Endothelial cell (in vitro differentiated cells): ENCODE results near the gene DNAH8. TPM values are rescaled to one million over a fixed set of nuclear protein-coding genes. Genes with fewer than 3 reads are reported as not detected.

Source experiments
- DNase-seq: peaks from one replicate; pipeline ENCODE4 v3.0.0; 2021; ENCODE audit warnings: low spot score
- H3K27ac Mint-ChIP-seq: one replicate; pipeline ENCODE4 v1.8.0; 2021; ENCODE audit warnings: mixed read lengths, inconsistent platforms; ENCODE audit not compliant: unreplicated experiment
- H3K27me3 Mint-ChIP-seq: one replicate; pipeline ENCODE4 v1.8.0; 2021; ENCODE audit warnings: mild to moderate bottlenecking, moderate library complexity, mixed read lengths, inconsistent platforms; ENCODE audit not compliant: unreplicated experiment
- H3K36me3 Mint-ChIP-seq: one replicate; pipeline ENCODE4 v1.8.0; 2021; ENCODE audit warnings: mild to moderate bottlenecking, low read depth, mixed read lengths, inconsistent platforms; ENCODE audit not compliant: unreplicated experiment
- H3K4me1 Mint-ChIP-seq: one replicate; pipeline ENCODE4 v1.8.0; 2021; ENCODE audit warnings: mild to moderate bottlenecking, mixed read lengths, inconsistent platforms; ENCODE audit not compliant: unreplicated experiment
- H3K4me3 Mint-ChIP-seq: one replicate; pipeline ENCODE4 v1.8.0; 2021; ENCODE audit warnings: mild to moderate bottlenecking, mixed read lengths, inconsistent platforms; ENCODE audit not compliant: unreplicated experiment
- H3K9me3 Mint-ChIP-seq: one replicate; pipeline ENCODE4 v1.8.0; 2021; ENCODE audit warnings: mixed read lengths, inconsistent platforms; ENCODE audit not compliant: unreplicated experiment
- total RNA-seq: library from RNA; stranded (reverse); fragmentation: NEBNext Ultra II Directional; extraction: Animal tissue kit (Norgen Biotek cat#: 25700); gene quantifications from one replicate; pipeline ENCODE4 v1.2.1, GENCODE V29; 2021; ENCODE audit not compliant: unreplicated experiment
- TF ChIP-seq, protein P1 (sequence below): fragments of 200-600 bp; sonication (generic); IDR thresholded peaks from one replicate; pipeline ENCODE4 v1.5.0; 2021; ENCODE audit warnings: antibody characterized with exemption; ENCODE audit not compliant: unreplicated experiment

Gene DNAH8
- total RNA-seq, 1 donor from 2014 or later, result 0.05 TPM

DNA sequence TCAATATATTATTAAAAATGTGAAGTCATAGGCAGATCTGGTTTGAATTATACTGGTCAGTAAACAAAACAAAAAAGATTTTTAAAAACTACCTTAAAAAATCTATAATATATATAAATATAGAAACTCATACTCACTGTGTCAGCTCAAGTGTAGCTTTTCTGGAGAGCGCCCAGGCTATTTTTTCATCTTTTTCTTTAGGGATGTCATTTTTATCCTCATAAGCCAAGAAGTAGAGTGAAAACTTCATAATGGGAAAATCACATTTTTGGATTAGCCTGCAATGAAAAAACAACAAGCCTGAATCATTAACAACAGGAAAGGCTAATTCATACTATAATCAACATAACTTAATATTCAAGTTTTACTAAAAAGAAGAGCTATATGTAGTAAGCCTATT, 30.9 kb upstream of the DNAH8 start:
- Mint-ChIP-seq H3K4me3 (no peak overlapping the region), H3K9me3 (no peaks in the 10 kb centered on the region), H3K36me3 (peaks cover 6% of the 10 kb centered on the region), H3K4me1 (no peaks in the 10 kb centered on the region), H3K27me3 (no peaks in the 10 kb centered on the region), H3K27ac (no peak overlapping the region)
- DNase-seq, result no peak
- TF ChIP-seq, protein P1, sequence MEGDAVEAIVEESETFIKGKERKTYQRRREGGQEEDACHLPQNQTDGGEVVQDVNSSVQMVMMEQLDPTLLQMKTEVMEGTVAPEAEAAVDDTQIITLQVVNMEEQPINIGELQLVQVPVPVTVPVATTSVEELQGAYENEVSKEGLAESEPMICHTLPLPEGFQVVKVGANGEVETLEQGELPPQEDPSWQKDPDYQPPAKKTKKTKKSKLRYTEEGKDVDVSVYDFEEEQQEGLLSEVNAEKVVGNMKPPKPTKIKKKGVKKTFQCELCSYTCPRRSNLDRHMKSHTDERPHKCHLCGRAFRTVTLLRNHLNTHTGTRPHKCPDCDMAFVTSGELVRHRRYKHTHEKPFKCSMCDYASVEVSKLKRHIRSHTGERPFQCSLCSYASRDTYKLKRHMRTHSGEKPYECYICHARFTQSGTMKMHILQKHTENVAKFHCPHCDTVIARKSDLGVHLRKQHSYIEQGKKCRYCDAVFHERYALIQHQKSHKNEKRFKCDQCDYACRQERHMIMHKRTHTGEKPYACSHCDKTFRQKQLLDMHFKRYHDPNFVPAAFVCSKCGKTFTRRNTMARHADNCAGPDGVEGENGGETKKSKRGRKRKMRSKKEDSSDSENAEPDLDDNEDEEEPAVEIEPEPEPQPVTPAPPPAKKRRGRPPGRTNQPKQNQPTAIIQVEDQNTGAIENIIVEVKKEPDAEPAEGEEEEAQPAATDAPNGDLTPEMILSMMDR, result no peak

DNA sequence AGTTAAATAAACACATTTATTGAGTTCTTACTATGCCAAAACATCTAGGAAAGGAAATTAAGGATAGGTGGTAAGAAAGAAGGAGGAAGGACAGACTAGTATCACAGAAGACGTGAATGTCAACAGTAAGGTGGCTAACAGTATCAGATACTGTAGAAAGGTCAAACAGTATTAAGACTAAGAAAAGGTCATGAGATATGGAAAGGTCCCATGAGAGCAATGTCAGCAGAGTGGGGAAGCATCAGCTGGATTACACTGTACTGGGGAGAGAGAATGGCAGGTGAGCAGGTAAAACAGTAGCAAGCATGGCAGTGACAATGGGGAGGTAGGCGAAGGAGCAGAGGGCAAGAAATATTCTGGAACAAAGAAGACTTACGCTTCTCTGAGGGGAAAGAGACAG, 30.2 kb upstream of the DNAH8 start:
- TF ChIP-seq, protein P1, result no peak
- H3K27me3 Mint-ChIP-seq, result no peaks in the 10 kb centered on the region
- no peaks in the 10 kb centered on the region for H3K4me1 Mint-ChIP-seq
- H3K9me3 Mint-ChIP-seq, result no peaks in the 10 kb centered on the region
- H3K27ac Mint-ChIP-seq, result no peak overlapping the region
- no peak for DNase-seq
- peaks cover 6% of the 10 kb centered on the region for H3K36me3 Mint-ChIP-seq
- H3K4me3 Mint-ChIP-seq, result no peak overlapping the region

DNA sequence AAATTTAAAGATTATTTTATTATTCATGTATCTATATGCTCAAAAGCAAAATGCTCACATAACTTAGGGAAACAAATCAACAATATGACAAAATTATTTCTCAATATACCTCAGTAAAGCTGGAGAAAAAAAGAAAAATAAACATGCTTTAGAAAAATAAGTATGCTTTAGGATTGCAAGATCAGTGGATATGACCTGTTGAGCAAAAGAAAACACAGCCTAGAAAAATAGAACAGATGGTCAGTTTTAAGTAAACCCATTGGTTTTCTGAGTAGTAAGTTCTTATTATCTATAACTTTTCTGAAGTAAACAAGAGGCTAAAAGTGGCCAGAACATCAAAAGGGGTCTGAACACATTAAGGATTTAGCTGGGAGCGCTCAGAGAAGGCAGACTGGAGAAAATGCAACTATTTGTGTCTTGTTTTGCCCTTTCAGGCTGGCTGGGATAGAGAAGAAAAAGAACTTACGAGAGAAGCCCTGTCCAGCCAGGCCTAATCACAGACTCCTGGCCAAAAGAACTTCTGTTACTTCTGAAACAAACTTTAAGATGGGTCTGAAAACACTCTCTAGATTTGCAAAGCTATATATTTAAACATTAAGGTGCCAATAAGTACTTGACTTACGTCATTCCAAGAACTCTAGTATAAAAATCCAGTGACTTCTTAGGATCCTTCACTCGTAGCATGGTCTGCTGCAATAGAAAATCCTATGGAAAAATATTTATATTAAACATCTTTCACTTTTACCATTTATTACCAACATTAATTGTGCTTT, 28.7 kb upstream of the DNAH8 start:
- no peaks in the 10 kb centered on the region for H3K4me1 Mint-ChIP-seq

DNA sequence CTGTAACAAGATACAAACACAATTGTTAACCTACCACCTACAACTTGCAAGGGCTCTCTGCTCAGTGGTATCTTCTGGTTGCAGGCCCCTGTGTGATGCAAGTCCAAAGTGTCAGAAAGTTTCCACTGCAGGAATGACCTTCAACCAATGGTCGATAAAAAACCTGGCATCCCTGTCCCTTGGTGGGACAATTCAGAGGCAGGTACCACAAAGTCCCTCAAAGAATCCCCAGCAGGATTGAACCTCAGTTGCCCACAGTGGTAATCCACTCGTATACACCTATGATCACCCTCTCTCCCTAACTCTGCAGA, 28.1 kb upstream of the DNAH8 start:
- TF ChIP-seq, protein P1, result no peak
- Mint-ChIP-seq H3K4me3 (no peak overlapping the region), H3K27me3 (no peaks in the 10 kb centered on the region), H3K36me3 (peaks cover 6% of the 10 kb centered on the region), H3K9me3 (no peaks in the 10 kb centered on the region), H3K27ac (no peak overlapping the region), H3K4me1 (no peaks in the 10 kb centered on the region)
- DNase-seq, result no peak

More for the DNA sequence above, 28.7 kb upstream of the DNAH8 start:
- no peak overlapping the region for H3K4me3 Mint-ChIP-seq
- no peak for DNase-seq
- H3K9me3 Mint-ChIP-seq, result no peaks in the 10 kb centered on the region
- H3K27ac Mint-ChIP-seq, result no peak overlapping the region
- peaks cover 6% of the 10 kb centered on the region for H3K36me3 Mint-ChIP-seq
- TF ChIP-seq, protein P1, result no peak
- H3K27me3 Mint-ChIP-seq, result no peaks in the 10 kb centered on the region

DNA sequence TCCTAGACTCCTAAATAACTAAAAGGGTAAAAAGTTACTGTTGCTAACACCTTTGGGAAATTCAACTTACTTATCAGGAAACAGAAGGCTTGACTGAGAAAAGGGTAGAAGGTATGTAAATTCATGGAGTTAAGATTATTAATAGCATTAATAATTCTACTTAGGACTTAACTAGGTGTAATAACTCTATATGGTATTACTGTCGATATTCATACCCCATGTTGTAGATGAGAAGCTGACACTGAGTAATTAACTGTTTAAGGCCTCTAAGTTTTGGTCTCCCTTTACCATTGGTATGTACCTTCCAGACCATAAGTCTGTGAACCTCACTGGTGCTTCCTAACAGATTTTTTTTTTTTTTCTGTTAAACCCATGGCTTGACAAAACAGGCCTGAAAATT, 27.6 kb upstream of the DNAH8 start:
- Mint-ChIP-seq H3K27ac (no peak overlapping the region), H3K27me3 (no peaks in the 10 kb centered on the region), H3K4me1 (no peaks in the 10 kb centered on the region), H3K9me3 (no peaks in the 10 kb centered on the region), H3K4me3 (no peak overlapping the region), H3K36me3 (peaks cover 6% of the 10 kb centered on the region)
- no peak for DNase-seq
- TF ChIP-seq, protein P1, result no peak
